Progenitor cell of endocrine pancreas (in vitro differentiated cells): ENCODE data around the gene TP53. TPM values are rescaled to one million over a fixed set of nuclear protein-coding genes. Genes with fewer than 3 reads are reported as not detected.

Source experiments
- DNase-seq: peaks from one replicate; pipeline ENCODE4 v3.0.0; 2021; ENCODE audit warnings: low spot score; ENCODE audit not compliant: unreplicated experiment
- H3K27ac Mint-ChIP-seq: 2 replicates; pipeline ENCODE4 v1.8.0; 2021; ENCODE audit warnings: mild to moderate bottlenecking, moderate library complexity, mixed read lengths
- H3K27me3 Mint-ChIP-seq: 2 replicates; pipeline ENCODE4 v1.8.0; 2021; ENCODE audit warnings: mixed read lengths
- H3K36me3 Mint-ChIP-seq: 2 replicates; pipeline ENCODE4 v1.8.0; 2022; ENCODE audit warnings: mixed read lengths; ENCODE audit not compliant: insufficient read depth
- H3K4me1 Mint-ChIP-seq: 2 replicates; pipeline ENCODE4 v1.8.0; 2021; ENCODE audit warnings: low read depth, mixed read lengths
- H3K4me3 Mint-ChIP-seq: 2 replicates; pipeline ENCODE4 v1.8.0; 2021; ENCODE audit warnings: low read depth, mild to moderate bottlenecking, moderate library complexity, mixed read lengths
- H3K9me3 Mint-ChIP-seq: 2 replicates; pipeline ENCODE4 v1.8.0; 2021; ENCODE audit warnings: low read depth, mixed read lengths
- total RNA-seq: library from RNA; stranded (reverse); gene quantifications from 2 replicates; pipeline ENCODE4 v1.2.1, GENCODE V29; 2021
- TF ChIP-seq, protein P1 (sequence below): fragments of 200-600 bp; sonication (generic); IDR thresholded peaks from one replicate; pipeline ENCODE4 v1.5.0; 2021; ENCODE audit warnings: antibody characterized with exemption, mild to moderate bottlenecking; ENCODE audit not compliant: unreplicated experiment

Gene TP53
- total RNA-seq, 1 donor from 2014 or later, result 121 TPM

DNA sequence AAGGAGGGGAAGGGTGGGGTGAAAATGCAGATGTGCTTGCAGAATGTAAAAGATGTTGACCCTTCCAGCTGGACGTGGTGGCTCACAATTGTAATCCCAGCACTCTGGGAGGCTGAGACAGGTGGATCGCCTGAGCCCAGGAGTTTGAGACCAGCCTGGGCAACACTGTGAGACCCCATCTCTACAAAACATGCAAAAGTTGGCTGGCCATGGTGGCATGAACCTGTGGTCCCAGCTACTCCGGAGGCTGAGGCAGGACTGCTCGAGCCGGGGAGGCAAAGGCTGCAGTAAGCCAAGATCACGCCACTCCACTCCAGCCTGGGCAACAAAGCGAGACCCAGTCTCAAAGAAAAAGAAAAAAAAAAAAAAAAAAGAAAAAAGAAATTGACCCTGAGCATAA, 18.8 kb downstream of the TP53 start:
- TF ChIP-seq, protein P1, sequence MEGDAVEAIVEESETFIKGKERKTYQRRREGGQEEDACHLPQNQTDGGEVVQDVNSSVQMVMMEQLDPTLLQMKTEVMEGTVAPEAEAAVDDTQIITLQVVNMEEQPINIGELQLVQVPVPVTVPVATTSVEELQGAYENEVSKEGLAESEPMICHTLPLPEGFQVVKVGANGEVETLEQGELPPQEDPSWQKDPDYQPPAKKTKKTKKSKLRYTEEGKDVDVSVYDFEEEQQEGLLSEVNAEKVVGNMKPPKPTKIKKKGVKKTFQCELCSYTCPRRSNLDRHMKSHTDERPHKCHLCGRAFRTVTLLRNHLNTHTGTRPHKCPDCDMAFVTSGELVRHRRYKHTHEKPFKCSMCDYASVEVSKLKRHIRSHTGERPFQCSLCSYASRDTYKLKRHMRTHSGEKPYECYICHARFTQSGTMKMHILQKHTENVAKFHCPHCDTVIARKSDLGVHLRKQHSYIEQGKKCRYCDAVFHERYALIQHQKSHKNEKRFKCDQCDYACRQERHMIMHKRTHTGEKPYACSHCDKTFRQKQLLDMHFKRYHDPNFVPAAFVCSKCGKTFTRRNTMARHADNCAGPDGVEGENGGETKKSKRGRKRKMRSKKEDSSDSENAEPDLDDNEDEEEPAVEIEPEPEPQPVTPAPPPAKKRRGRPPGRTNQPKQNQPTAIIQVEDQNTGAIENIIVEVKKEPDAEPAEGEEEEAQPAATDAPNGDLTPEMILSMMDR, result no peak
- Mint-ChIP-seq H3K9me3 (peaks cover 3% of the 10 kb centered on the region), H3K4me1 (no peaks in the 10 kb centered on the region), H3K4me3 (no peak overlapping the region), H3K27ac (no peak overlapping the region), H3K36me3 (peaks cover 21% of the 10 kb centered on the region), H3K27me3 (no peaks in the 10 kb centered on the region)
- no peak for DNase-seq

DNA sequence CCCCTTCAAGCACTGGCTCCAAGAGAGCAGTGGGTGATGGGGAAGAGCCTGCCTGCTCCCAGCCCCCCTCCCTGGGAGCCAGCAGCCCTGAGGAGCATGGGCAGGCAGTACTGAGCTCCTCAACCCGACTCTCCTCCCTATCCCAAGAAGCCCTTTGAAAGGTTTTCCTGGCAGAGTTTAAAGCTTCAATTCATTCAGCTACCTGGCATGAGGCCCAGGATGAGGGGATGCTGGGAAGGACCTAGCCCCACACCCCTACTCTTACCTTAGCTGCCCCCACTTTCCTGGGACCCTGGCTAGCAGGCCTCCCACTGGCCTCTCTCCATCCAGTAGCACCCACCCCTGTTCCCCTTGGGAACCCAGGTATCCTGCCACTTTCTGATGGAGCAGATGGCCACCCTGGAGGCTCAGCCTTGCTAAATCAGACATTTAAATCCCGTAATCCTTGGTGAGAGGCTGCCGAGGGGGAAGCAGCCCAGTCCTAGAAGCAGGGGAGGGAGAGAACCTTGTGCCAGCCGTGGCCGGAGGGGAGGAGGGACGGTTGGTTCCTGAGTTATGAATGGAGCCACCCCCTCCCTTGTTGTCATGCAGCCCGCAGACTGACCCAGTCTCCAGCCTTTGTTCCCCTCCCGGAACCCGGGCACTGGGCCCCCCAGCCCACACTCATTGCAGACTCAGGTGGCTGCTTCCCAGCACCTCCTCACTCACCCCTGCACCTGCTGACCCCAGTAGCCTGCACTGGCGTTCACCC, 19.5 kb downstream of the TP53 start:
- Mint-ChIP-seq H3K4me3 (no peak overlapping the region), H3K27ac (no peak overlapping the region), H3K4me1 (no peaks in the 10 kb centered on the region), H3K27me3 (no peaks in the 10 kb centered on the region), H3K36me3 (peaks cover 15% of the 10 kb centered on the region), H3K9me3 (no peaks in the 10 kb centered on the region)
- TF ChIP-seq, protein P1, result no peak
- no peak for DNase-seq

DNA sequence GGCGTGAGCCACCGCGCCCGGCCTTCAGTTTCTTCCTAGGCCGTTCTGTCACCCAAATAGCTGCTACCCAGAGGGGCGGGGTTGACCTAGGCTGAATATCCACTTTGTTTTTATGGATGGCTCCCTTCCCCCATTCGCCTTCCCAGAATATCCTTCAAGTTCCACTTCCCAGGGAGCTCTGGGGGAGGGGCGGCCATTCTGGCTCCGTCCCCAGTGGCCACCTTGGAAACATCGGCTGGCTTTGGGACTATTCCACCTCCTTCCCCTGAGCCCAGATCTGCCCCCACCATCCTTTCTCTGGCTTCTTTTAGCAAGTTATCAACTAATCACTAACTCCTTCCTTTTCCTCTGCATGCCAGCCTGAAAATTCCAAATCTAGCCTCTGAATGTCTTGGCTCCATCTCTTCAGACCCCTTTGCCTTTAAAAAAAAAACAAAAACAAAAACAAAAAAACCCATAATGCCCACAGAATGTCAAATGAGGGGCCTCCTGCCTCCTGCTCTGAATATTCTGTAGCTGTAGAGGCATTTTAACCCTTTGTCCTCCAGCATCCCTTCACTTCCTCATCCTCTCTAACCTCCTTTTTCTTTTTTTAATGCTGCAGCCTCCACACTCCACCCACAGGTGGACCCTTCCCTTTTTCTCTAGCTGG, 30.2 kb downstream of the TP53 start:
- peak overlapping the region; percentile 78 for H3K27ac Mint-ChIP-seq
- no peaks in the 10 kb centered on the region for H3K9me3 Mint-ChIP-seq
- H3K27me3 Mint-ChIP-seq, result peaks cover 36% of the 10 kb centered on the region
- no peak for DNase-seq
- no peak overlapping the region for H3K4me3 Mint-ChIP-seq
- H3K36me3 Mint-ChIP-seq, result no peaks in the 10 kb centered on the region
- H3K4me1 Mint-ChIP-seq, result peaks cover 6% of the 10 kb centered on the region
- TF ChIP-seq, protein P1, result no peak

DNA sequence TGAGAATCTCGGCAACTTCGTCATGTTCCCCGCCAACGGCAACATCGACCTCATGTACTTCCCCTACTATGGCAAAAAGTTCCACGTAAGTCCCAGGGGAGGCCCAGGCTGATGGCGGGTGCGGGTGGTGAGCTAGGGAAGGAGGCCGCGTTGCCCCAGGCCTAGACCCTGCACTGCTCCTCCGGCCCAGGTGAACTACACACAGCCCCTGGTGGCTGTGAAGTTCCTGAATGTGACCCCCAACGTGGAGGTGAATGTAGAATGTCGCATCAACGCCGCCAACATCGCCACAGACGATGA, 31.8 kb downstream of the TP53 start:
- no peaks in the 10 kb centered on the region for H3K9me3 Mint-ChIP-seq
- H3K4me1 Mint-ChIP-seq, result peaks cover 11% of the 10 kb centered on the region
- TF ChIP-seq, protein P1, result no peak
- no peak for DNase-seq
- no peak overlapping the region for H3K4me3 Mint-ChIP-seq
- no peaks in the 10 kb centered on the region for H3K36me3 Mint-ChIP-seq
- peaks cover 47% of the 10 kb centered on the region for H3K27me3 Mint-ChIP-seq
- H3K27ac Mint-ChIP-seq, result no peak overlapping the region

DNA sequence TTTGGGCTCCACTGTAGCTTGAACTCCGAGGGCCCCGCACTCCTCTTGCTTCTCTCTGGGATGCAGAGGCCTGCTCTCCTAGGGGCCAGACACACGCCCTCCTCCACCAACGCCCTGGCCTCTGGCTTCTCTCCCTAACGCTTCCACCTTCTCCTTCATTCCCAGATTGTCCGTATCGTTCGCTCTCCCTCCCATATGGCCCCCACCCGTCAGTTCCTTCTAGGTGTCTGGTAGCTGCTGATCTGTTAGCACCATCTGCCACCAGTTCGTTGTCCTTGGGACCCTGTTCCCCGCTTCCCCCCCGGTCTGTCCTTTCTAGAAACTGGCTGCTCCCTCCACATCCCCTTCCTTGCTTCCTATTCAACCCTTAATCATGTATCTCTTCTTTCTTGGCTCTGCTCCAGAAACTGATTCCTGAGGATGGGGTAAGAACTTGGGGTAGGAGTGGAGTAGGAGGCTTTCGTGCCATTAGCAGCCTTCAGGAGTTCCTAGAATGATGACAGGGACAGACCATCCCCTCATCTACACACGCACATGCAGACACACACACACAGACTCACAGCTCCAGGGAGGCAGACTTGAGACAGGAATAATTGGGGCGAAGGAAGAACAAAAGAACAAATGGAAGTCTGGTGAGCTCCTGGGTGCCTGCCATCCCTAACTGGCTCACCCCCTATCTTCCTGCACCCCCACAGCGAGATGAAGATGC, 32.3 kb downstream of the TP53 start:
- TF ChIP-seq, protein P1, result no peak
- H3K4me1 Mint-ChIP-seq, result peaks cover 15% of the 10 kb centered on the region
- DNase-seq, result no peak
- H3K36me3 Mint-ChIP-seq, result no peaks in the 10 kb centered on the region
- no peak overlapping the region for H3K4me3 Mint-ChIP-seq
- peaks cover 52% of the 10 kb centered on the region for H3K27me3 Mint-ChIP-seq
- no peak overlapping the region for H3K27ac Mint-ChIP-seq
- H3K9me3 Mint-ChIP-seq, result no peaks in the 10 kb centered on the region
